OCI-LY7 (cell line): ENCODE results near the gene SMURF1. TPM values are rescaled to one million over a fixed set of nuclear protein-coding genes. Genes with fewer than 3 reads are reported as not detected.

ENCODE experiments used
- BruUV-seq: library from RNA; stranded (reverse); fragments of 400-500 nt; replicated peaks from 2 replicates; lab custom pipeline; 2021; lab: Mats Ljungman, UMichigan
- CTCF ChIA-PET: fragments of 300-600 bp; sonication (Branson Sonifier 250); formaldehyde crosslinking; loops from one replicate; lab custom pipeline; 2022; ENCODE audit warnings: antibody characterized with exemption; ENCODE audit not compliant: unreplicated experiment; lab: Charles Lee
- POLR2A ChIA-PET: fragments of 300-600 bp; sonication (Branson Sonifier 250); formaldehyde crosslinking; loops from one replicate; lab custom pipeline; 2022; ENCODE audit warnings: antibody characterized with exemption; lab: Charles Lee
- DNase-seq: peaks from one replicate; pipeline ENCODE4 v3.0.0-alpha.2; 2015; ENCODE audit warnings: low spot score
- H2AFZ ChIP-seq: fragments of 200-600 bp; sonication (generic), shearing (Covaris generic); 2 replicates; pipeline ENCODE4 v1.6.1; 2014; ENCODE audit warnings: mild to moderate bottlenecking, antibody characterized with exemption, low read length, moderate library complexity
- H3K27ac ChIP-seq: fragments of 200-600 bp; sonication (generic); 2 replicates; pipeline ENCODE4 v1.5.1; 2014; ENCODE audit warnings: mixed run types, low read depth, mild to moderate bottlenecking, moderate library complexity, low read length, inconsistent platforms; ENCODE audit not compliant: poor library complexity, severe bottlenecking
- H3K36me3 ChIP-seq: fragments of 200-600 bp; sonication (generic); 2 replicates; pipeline ENCODE4 v1.6.1; 2014; ENCODE audit warnings: mild to moderate bottlenecking, antibody characterized with exemption, low read length, moderate library complexity, mixed read lengths; ENCODE audit not compliant: insufficient read depth
- H3K4me1 ChIP-seq: fragments of 200-600 bp; sonication (generic); 2 replicates; pipeline ENCODE4 v1.5.1; 2014; ENCODE audit warnings: mild to moderate bottlenecking, low read length; ENCODE audit not compliant: insufficient read depth, poor library complexity, severe bottlenecking
- H3K4me2 ChIP-seq: fragments of 200-600 bp; sonication (generic); 2 replicates; pipeline ENCODE4 v1.6.1; 2014; ENCODE audit warnings: mild to moderate bottlenecking, low read length
- H3K4me3 ChIP-seq: fragments of 200-600 bp; sonication (generic); 2 replicates; pipeline ENCODE4 v1.5.1; 2014; ENCODE audit warnings: mild to moderate bottlenecking, low read depth, low read length; ENCODE audit not compliant: poor library complexity, severe bottlenecking
- H3K79me2 ChIP-seq: fragments of 200-600 bp; sonication (generic); 2 replicates; pipeline ENCODE4 v1.6.1; 2016; ENCODE audit warnings: low read depth, mild to moderate bottlenecking, low read length, moderate library complexity, mixed read lengths; ENCODE audit not compliant: insufficient read depth
- H3K9me2 ChIP-seq: fragments of 200-600 bp; sonication (generic); 2 replicates; pipeline ENCODE4 v1.6.1; 2016; ENCODE audit warnings: mild to moderate bottlenecking, low read length, mixed read lengths; ENCODE audit not compliant: insufficient read depth
- H3K9me3 ChIP-seq: fragments of 200-600 bp; sonication (generic); 2 replicates; pipeline ENCODE4 v1.6.1; 2014; ENCODE audit warnings: mild to moderate bottlenecking, mixed run types, low read length, mixed read lengths
- H4K20me1 ChIP-seq: fragments of 200-600 bp; sonication (generic); 2 replicates; pipeline ENCODE4 v1.6.1; 2014; ENCODE audit warnings: mild to moderate bottlenecking, antibody characterized with exemption, low read length, moderate library complexity, mixed read lengths; ENCODE audit not compliant: insufficient read depth
- CTCF ChIP-seq: fragments of 200-600 bp; sonication (generic); conservative IDR thresholded peaks from 2 replicates; pipeline ENCODE4 v1.5.1; 2014; ENCODE audit warnings: mild to moderate bottlenecking, antibody characterized with exemption, low read length, moderate library complexity, mixed read lengths
- EZH2phosphoT487 ChIP-seq: fragments of 200-600 bp; sonication (generic); IDR thresholded peaks from 2 replicates; pipeline ENCODE4 v1.6.1; 2018; ENCODE audit warnings: low read depth, borderline replicate concordance, mild to moderate bottlenecking, mixed run types, antibody characterized with exemption, low read length, moderate library complexity, mixed read lengths
- intact Hi-C: fragments of 100-400 bp; cut with micrococcal nuclease; formaldehyde crosslinking; loops from one replicate; pipeline ENCODE4 v1.10.0; 2022; ENCODE audit not compliant: unreplicated experiment
- total RNA-seq, 2 experiments: library from RNA; depleted of rRNA in 1 of 2; stranded (reverse); fragments of >200 nt in 1 of 2; shearing (Covaris generic) in 1 of 2; gene quantifications; 2 replicates each; pipeline ENCODE4 v1.2.3, GENCODE V29; 2014 to 2022

Gene SMURF1
- total RNA-seq, 2 experiments from 2014 or later = 11.5 to 17.8 TPM

- TF ChIP-seq EZH2phosphoT487 (no peak), CTCF (no peak)
- H4K20me1 ChIP-seq = no peaks in the 10 kb centered on the region
- H3K9me2 ChIP-seq = no peaks in the 10 kb centered on the region
- CTCF ChIA-PET = no interaction called here
- peaks cover 11% of the 10 kb centered on the region for H3K4me1 ChIP-seq
- intact Hi-C loops = no loop called here
- H2AFZ ChIP-seq = no peak overlapping the region
- H3K4me2 ChIP-seq = peak overlapping the region; percentile 35
- POLR2A ChIA-PET = interaction anchor here (0.6 to 1.9 kb wide), 6 partner anchors 9 to 46 kb away, joined by 3 to 9 read pairs (median 4); no protein-coding TSS in a partner anchor
- peak; percentile 41 for DNase-seq
- BruUV-seq = no TSS peak
- H3K79me2 ChIP-seq = peaks cover 71% of the 10 kb centered on the region; the same call in 1 of the 2 replicates
- peaks cover 10% of the 10 kb centered on the region for H3K9me3 ChIP-seq
- H3K36me3 ChIP-seq = peaks cover 5% of the 10 kb centered on the region; the same call in 1 of the 2 replicates
- no peak overlapping the region for H3K27ac ChIP-seq
- no peak overlapping the region for H3K4me3 ChIP-seq
Observed at GRCh38 chr7:99112097-99112496, 31.8 kb downstream of the SMURF1 start.

- H3K4me2 ChIP-seq = peak overlapping the region; percentile 35
- ChIA-PET CTCF (no interaction called here), POLR2A (interaction anchor here (1.2 to 1.9 kb wide), 2 partner anchors 10 to 18 kb away, joined by 4 to 9 read pairs; no protein-coding TSS in a partner anchor)
- H3K4me3 ChIP-seq = no peak overlapping the region
- no peak for DNase-seq
- no peak overlapping the region for H2AFZ ChIP-seq
- no peak overlapping the region for H3K27ac ChIP-seq
- H4K20me1 ChIP-seq = no peaks in the 10 kb centered on the region
- peaks cover 11% of the 10 kb centered on the region for H3K4me1 ChIP-seq
- H3K9me2 ChIP-seq = no peaks in the 10 kb centered on the region
- no TSS peak for BruUV-seq
- intact Hi-C loops = no loop called here
- peaks cover 5% of the 10 kb centered on the region; the same call in 1 of the 2 replicates for H3K36me3 ChIP-seq
- TF ChIP-seq CTCF (no peak), EZH2phosphoT487 (no peak)
- H3K9me3 ChIP-seq = peaks cover 5% of the 10 kb centered on the region
- peaks cover 66% of the 10 kb centered on the region; the same call in 1 of the 2 replicates for H3K79me2 ChIP-seq
Observed at GRCh38 chr7:99111591-99111990, 32.3 kb downstream of the SMURF1 start.
